HTR-8/SVneo (cell line): ENCODE results near the gene CTNND2.
A peak's percentile ranks its signal among the peaks of the same experiment; 100 is the strongest.
"Not testable (repeated sequence)": the region's sequence is repeated elsewhere in the genome, so short reads cannot be mapped to it uniquely, and the experiment has no call there.

Source experiments
- DNase-seq: peaks from one replicate; pipeline ENCODE4 v3.0.0; 2011; ENCODE audit warnings: low spot score, mixed read lengths; ENCODE audit not compliant: insufficient read length
- FAIRE-seq: peaks from 2 replicates; lab custom pipeline; 2011; peaks lifted over from hg19 to GRCh38; lab: Jason Lieb, UNC

CTNND2 gene

GRCh38 chr5:11076945-11077613 is 827.2 kb downstream of the CTNND2 start:
- no peak for FAIRE-seq
- DNase-seq, result no peak

- FAIRE-seq, result peak; percentile 62
- no peak for DNase-seq
Observed at GRCh38 chr5:11075035-11075805, 829.0 kb downstream of the CTNND2 start.

DNA sequence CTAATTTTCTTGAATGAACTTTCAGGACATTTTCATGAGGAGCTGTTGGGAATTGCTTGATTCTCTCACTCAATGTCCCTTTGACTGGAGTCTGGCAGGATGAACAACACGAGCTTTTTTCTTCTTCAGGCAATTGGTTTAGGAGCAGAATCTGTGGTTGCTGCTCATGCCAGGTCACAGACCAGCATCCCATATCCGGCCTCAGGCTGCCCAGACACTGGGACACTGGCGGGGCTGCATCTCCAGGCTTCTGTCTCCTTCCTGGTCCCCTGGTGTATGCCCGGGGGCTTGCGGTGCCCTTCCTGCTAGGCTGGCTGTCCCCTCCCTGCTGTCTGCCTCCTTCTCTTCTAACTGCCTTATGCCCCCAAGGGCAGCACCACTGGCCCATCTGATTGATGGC is 831.7 kb downstream of the CTNND2 start:
- no peak for DNase-seq
- no peak for FAIRE-seq

DNA sequence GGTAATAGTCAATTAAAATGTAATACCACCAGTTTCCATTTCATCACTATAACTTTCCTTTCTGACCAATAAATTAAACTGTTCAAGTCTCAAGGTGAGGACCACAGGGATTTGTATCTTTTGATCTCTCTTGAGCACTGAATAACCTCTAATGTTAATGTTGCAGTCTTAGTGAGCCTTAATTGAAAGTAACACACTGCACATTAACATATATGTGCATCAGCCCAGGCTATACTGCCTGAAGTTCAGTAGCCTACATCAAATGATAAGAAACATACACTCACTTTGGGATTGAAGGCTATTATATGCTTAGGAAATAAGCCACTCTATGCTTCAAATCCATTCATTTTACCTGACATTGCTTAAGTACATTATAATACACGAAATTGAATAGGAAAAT is 832.2 kb downstream of the CTNND2 start:
- DNase-seq (no peak), FAIRE-seq (no peak)

- DNase-seq, result peak; percentile 39
Observed at GRCh38 chr5:11069041-11069440, 835.2 kb downstream of the CTNND2 start.

GRCh38 chr5:11065723-11066122 is 838.5 kb downstream of the CTNND2 start:
- FAIRE-seq, DNase-seq: not testable (repeated sequence)

More at GRCh38 chr5:11069041-11069440, 835.2 kb downstream of the CTNND2 start:
- no peak for FAIRE-seq

DNA sequence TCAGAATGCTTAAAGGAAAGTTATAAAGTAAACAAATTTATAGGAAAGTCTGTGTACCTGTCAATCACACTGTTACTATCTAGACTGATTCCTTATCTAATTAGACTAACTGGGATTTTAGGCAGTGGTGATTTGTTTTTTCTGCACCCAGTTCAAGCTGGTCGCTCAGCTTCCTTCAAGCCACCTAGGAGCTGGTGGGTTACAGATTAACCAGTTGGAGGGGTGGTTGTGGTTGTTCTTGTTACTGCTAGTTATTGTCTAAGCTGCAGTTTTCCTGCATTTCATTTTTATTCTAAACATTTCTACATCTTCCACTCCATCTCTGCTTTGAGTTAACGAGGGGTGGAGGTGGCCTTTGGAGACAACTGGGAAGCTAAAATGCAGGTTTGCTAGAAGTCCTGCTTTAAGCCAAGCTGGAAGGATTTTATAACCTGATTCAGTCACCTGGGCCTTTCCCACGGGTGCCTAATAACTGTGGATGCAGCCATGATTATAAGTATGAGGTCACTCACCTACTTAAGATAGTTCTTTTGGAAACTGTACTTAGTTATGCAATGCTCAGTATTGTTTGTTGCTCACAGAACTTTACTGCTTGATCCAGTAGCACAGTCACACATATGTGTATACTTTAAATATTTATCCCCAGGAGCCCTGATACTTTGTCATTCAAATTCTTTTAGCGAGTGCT is 839.3 kb downstream of the CTNND2 start:
- FAIRE-seq (no peak), DNase-seq (no peak)

GRCh38 chr5:11062397-11062796 is 841.8 kb downstream of the CTNND2 start:
- DNase-seq (peak; percentile 22), FAIRE-seq (no peak)

DNA sequence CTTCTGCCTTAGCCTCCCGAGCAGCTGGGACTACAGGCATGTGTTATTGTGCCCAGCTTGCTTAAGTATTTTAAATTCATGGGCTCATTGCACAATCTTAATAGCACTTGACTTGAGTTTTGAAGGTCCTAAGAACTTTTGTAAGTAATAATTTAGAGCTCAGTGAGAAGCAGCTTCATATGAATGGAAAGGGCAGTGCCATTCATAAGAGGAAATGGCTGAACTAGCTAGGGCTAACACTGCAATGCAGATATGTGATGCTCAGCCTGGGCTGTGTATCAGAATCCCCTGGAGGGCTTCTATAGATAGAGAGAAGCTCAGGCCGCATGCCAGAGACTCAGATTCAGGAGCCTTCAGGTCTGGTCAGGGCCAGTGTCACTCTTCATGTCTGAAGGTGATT is 847.7 kb downstream of the CTNND2 start:
- no peak for FAIRE-seq
- no peak for DNase-seq

DNA sequence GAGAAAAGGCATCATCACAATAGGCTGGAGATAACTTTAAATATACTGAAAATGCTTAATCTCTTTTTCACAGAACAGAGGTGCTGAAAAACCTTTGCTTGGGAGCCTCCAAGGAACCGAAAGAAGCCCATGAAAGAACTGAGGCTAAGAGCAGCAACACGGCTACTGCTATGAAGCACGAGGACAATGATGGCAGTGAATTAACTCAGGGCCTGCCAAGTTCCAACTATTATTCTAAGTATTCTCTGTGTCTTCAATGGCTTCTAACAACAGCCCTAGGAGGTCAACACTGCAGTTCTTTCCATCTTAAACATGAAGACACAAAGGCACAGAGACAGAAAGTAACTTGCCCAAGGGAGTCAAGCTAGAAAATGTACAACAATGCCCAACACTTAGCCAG is 850.2 kb downstream of the CTNND2 start:
- FAIRE-seq (no peak), DNase-seq (no peak)

GRCh38 chr5:11052871-11053270 is 851.4 kb downstream of the CTNND2 start:
- DNase-seq, result no peak
- no peak for FAIRE-seq

- no peak for DNase-seq
Observed at GRCh38 chr5:11050596-11051304, 853.5 kb downstream of the CTNND2 start.

GRCh38 chr5:11048760-11049159 is 855.5 kb downstream of the CTNND2 start:
- FAIRE-seq (peak; percentile 62), DNase-seq (no peak)

More at GRCh38 chr5:11050596-11051304, 853.5 kb downstream of the CTNND2 start:
- FAIRE-seq, result no peak

DNA sequence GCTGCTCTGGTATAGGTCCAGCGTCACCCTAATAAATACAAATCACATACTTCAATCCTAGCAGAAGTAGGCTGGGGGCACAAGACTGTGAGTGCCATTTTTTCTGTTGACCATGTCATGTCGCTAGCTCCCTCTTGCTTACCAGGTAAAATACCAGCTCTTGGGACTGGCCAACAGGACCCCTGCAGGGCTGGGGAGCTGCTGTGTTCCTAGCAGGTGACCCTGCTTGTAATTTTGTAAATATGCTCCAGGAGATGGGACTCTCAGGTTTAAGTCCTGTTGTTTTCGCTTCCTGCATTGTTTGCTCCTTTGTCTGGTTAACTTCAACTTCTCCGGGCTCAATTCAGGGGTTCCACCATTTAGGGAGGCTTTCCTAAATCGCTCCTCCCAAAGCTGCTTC is 856.6 kb downstream of the CTNND2 start:
- no peak for FAIRE-seq
- DNase-seq, result no peak

GRCh38 chr5:11047030-11047429 is 857.2 kb downstream of the CTNND2 start:
- FAIRE-seq, result peak; percentile 58

DNA sequence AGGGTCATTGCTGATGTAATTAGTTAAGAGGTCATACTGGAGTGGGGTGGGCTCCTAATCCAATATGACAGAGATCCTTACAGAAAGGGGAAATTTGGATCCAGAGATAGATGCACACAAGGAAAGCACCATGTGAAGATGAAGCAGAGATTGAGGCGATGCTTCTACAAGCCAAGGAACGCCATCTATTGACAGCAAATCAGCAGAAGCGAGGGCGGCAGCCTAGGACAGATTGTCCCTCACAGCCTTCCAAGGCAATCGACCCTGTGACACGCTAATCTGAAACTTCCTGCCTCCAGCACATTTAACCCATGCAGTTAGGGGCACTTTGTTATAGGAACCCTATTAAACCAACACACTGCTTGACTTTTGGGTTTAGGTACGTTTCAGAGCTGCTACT is 858.1 kb downstream of the CTNND2 start:
- DNase-seq, result no peak

More at GRCh38 chr5:11047030-11047429, 857.2 kb downstream of the CTNND2 start:
- DNase-seq, result no peak

GRCh38 chr5:11045411-11045810 is 858.8 kb downstream of the CTNND2 start:
- FAIRE-seq, result no peak
- DNase-seq, result no peak

More for the DNA sequence above, 858.1 kb downstream of the CTNND2 start:
- FAIRE-seq, result peak; percentile 23

- DNase-seq (no peak), FAIRE-seq (no peak)
Observed at GRCh38 chr5:11044581-11044980, 859.7 kb downstream of the CTNND2 start.

DNA sequence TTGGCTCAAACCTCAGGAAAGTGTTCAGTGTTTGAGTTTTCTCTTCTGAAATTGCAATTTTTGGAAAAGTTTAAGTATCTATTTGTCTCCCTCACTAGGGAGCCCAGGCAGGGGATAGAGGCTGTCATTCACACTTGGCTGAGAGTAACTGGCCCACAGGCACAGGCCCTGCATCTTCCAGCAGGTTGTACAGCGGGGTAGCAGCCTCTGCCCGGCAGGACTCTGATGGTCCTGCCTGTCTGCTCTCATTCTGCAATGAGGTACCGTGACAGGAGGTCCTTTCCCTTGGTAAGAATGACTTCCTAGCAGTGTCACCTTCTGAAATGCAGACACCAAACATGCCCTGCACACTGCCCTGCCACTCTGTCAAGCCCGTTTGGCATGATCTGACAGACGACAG is 860.4 kb downstream of the CTNND2 start:
- no peak for FAIRE-seq
- no peak for DNase-seq

GRCh38 chr5:11040345-11040744 is 863.9 kb downstream of the CTNND2 start:
- no peak for DNase-seq
- no peak for FAIRE-seq
